Right lobe of liver (tissue), 6 donors: ENCODE measurements around the gene SUPT5H. TPM values are rescaled to one million over a fixed set of nuclear protein-coding genes. Genes with fewer than 3 reads are reported as not detected.

ENCODE experiments used
- ATAC-seq, 4 donors: fragments of 200-7000 bp; cut with Tn5 transposase; one replicate each; pipeline ENCODE4 v1.9.1; 2020; ENCODE audit warnings: mild to moderate bottlenecking in 4 of 4, moderate library complexity in 4 of 4
- DNase-seq, 3 donors: peaks; one replicate each; pipeline ENCODE4 v3.0.0-alpha.2; 2020
- H3K27ac ChIP-seq, 3 donors: fragments of 200-600 bp; one replicate each; pipeline ENCODE4 v1.8.0; 2022
- H3K27me3 ChIP-seq, 2 donors: fragments of 200-600 bp; one replicate each; pipeline ENCODE4 v1.8.0; 2022
- H3K36me3 ChIP-seq, 4 donors: fragments of 200-600 bp; sonication (generic) in 1 of 4; one replicate each; pipeline versions ENCODE4 v1.5.1 to v1.8.0; 2017 to 2022; ENCODE audit warnings: control low read depth in 1 of 4
- H3K4me1 ChIP-seq, 4 donors: fragments of 200-600 bp; sonication (generic) in 1 of 4; one replicate each; pipeline versions ENCODE4 v1.5.1 to v1.8.0; 2017 to 2022; ENCODE audit warnings: control low read depth in 1 of 4
- H3K4me3 ChIP-seq, 3 donors: fragments of 200-600 bp; one replicate each; pipeline ENCODE4 v1.8.0; 2022
- H3K9me3 ChIP-seq, 4 donors: fragments of 200-600 bp; sonication (generic) in 1 of 4; one replicate each; pipeline versions ENCODE4 v1.5.1 to v1.8.0; 2017 to 2022; ENCODE audit warnings: control low read depth in 1 of 4
- CTCF ChIP-seq, 4 donors: fragments of 200-600 bp in 3 of 4; fragments of 450-650 bp in 1 of 4; IDR thresholded peaks; one replicate each; pipeline versions ENCODE4 v1.5.1 to v1.8.0; 2016 to 2022; ENCODE audit warnings: antibody characterized with exemption in 4 of 4, mild to moderate bottlenecking in 2 of 4
- POLR2A ChIP-seq: fragments of 450-650 bp; IDR thresholded peaks from one replicate; pipeline ENCODE4 v1.6.1; 2017; ENCODE audit warnings: antibody characterized with exemption, mild to moderate bottlenecking
- WGBS: methylation state at CpG from one replicate; pipeline ENCODE4 v1.1.6; 2018; ENCODE audit warnings: low coverage, low lambda C conversion rate; ENCODE audit not compliant: insufficient coverage; ENCODE audit errors: missing lambda C conversion rate; 5-methylcytosine and 5-hydroxymethylcytosine counted together
- intact Hi-C, 2 donors: fragments of 100-400 bp; cut with DNase I; formaldehyde crosslinking; loops; one replicate each; pipeline versions ENCODE4 v1.11.2 to v1.14.1; 2022
- long read RNA-seq: library from polyadenylated mRNA; unstranded; transcript quantifications from one replicate; pipeline ENCODE4 v2.0.0, GENCODE V29; 2019
- total RNA-seq, 6 experiments: library from RNA; depleted of rRNA in 2 of 6; stranded (reverse); fragments of >200 nt in 2 of 6; fragmentation: NEBNext Ultra II Directional in 3 of 6; extraction: Animal tissue kit (Norgen Biotek cat#: 25700) in 3 of 6; gene quantifications; one replicate each; pipeline versions ENCODE4 v1.1.0 to v1.2.4, GENCODE V29; 2016 to 2023
- donor health status: DM: no; HTN: yes; CAD: no.
- donor health status: DM: no; HTN: no; CAD: no.
- donor health status: DM: no; HTN: no; CAD: no.
- donor health status: DM: no; HTN: yes; CAD: no.
- donor health status: DM: no; HTN: yes; CAD: no.

SUPT5H gene
- 10 to 100 TPM; 42.3 to 60.8 (median 54.7) TPM for total RNA-seq
- long read RNA-seq, partial matches to known transcripts, result 2 of 4 reads
- long read RNA-seq, other reads (novel, unspliced or antisense), result 0 of 4 reads

DNA sequence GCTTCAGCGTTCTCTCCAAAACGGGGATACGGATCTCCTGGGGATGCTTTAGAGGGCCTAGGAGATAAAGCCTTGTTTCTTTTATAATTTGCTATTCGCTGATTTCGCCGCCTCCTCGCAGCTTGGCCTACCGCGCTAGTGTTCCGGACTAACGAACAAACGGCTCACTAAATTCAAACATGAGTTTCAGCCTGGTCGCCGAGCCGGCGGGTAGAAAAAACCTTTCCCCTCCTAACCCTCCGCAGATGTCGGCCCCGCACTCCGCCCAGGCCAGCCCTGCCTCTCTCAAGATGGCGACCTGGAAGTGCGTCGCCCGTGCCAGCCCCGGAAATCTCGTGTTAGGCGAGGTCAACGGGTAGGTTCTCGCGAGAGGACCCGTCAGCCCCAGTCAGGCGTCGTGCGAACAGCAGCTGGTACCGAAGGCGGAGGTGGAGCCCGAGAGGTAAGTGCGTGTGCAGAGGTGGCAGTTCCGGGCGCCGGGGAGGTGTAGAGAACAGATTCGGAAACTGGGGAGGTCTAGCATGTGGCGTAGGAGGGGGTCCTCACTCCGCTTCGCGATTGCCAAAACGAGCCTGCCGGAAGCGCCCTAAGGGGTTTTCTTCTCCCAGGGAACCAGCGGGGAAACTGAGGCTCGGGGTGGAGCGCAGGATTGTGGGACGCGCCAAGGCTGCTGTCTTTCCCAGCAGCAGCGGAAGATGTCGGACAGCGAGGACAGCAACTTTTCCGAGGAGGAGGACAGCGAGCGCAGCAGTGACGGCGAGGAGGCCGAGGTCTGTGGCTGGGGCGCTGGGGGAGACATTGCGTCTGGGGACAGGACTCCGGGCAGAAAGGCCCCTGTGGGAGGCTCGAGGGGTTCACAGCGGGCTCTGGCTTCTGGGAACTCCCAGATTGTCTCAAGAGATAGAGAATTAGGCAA is at the start of gene SUPT5H:
SUPT5H (plus strand) TSS at position 387 of the 916 bp plus-strand sequence; CDS start at position 696, 309 bp downstream.
- no peaks in the 10 kb centered on the region for H3K27me3 ChIP-seq
- H3K4me3 ChIP-seq, result peak within 1 kb of the TSS; percentile 76 to 98 (median 82)
- under 1% methylated on average over 38 of the region's 68 CpGs for WGBS
- intact Hi-C loops, result no loop called here
- peak; percentile 98 to 99 (median 99) for DNase-seq
- H3K9me3 ChIP-seq, result no peaks in the 10 kb centered on the region
- H3K27ac ChIP-seq, result peak within 1 kb of the TSS; percentile 72 to 86 (median 84)
- ATAC-seq, result peak; percentile 97 to 100 (median 98)
- peak; percentile 92 for TF ChIP-seq POLR2A
- no peak for TF ChIP-seq CTCF (IDR thresholded peaks at IDR 0.05)
- peaks cover 0 to 33% (median 14%) of the 10 kb centered on the region in 4 donors for H3K4me1 ChIP-seq
- no peaks in the 10 kb centered on the region for H3K36me3 ChIP-seq

DNA sequence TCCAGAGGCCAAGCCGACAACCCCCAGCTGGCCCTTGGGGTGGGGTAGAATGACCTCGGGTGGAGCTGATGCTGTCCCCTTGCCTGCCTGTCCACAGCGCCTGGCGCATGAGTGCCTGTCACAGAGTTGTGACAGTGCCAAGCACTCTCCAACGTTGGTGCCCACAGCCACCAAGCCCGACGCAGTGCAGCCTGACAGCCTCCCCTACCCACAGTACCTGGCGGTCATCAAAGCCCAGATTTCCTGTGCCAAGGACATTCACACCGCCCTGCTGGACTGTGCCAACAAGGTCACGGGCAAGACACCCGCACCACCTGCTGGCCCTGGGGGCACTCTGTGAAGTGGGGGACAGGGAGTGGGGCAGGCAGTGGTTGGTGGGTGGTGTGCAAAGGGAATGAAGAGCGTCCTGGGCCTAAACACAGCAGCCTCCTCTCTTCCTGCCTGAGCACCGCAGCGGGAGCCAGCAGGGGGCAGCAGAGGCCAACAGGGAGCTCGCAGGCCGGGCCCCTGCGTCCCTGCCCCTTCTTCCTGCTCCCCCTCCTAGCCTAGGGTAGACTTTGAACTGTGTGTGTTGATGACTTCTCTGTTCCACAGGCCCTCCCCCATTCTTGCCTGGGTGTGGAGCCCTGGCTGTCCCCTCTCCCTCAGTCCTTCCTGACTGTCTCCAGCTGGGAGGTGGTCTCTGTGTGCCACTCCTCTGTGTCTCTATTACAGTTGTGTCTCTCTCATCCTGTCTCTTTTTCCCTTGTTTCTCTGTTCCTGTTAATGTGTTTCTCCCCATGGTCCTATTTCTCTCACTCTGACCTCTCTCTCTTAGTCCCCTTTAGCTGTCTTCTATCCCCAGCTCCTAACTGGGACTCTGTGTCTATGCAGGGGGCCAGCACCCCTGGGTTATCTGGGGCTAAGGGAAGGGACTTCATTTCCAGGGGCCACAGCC is 47.8 kb upstream of the SUPT5H start:
- intact Hi-C loops, result no loop called here
- TF ChIP-seq CTCF (IDR thresholded peaks at IDR 0.05) (peak; percentile 98 to 99 (median 99)), POLR2A (peak; percentile 78)
- Histone ChIP-seq H3K27me3 (no peaks in the 10 kb centered on the region), H3K4me3 (peak overlapping the region in 2 of 3 donors; percentile 1 to 12), H3K27ac (peak overlapping the region; percentile 95 to 99 (median 96)), H3K9me3 (no peaks in the 10 kb centered on the region), H3K4me1 (peaks cover 0 to 59% (median 25%) of the 10 kb centered on the region in 4 donors), H3K36me3 (peaks cover 0 to 11% (median 0%) of the 10 kb centered on the region in 4 donors)
- 5% methylated on average over 5 of the region's 17 CpGs for WGBS
- ATAC-seq (peak; percentile 66 to 82 (median 74)), DNase-seq (peak; percentile 94 to 96 (median 95))

DNA sequence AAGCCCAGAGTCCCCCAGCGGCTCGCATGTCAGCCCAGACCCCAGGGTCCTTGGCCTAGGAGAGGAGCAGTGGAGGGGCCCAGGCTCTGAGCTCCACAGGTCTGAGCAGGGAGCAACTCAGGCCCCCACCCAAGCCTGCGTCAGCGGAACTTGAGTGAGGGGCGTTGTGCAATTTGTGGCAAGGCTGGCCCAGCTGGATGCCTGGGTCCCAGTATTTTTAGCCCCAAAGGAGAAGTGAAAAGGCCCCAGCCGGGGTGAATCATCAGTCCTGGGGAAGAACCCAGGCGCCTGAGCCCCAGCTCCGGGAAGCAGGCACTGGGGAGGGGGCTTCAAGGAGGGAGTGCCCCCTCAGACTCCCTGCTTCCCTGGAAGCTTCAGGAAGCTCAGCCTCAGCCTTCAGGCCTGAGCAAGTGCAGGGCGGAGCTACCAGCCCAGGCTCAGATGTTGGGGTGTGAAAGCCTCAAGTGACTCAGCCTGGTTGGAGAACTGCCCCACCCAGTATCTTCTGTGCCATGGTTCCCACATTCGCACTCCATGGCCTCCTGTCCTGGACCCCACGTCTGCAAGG is 47.0 kb upstream of the SUPT5H start:
- ATAC-seq (peak; percentile 1 to 4 (median 1)), DNase-seq (peak; percentile 80 to 88 (median 80))
- 26% methylated on average over 4 of the region's 11 CpGs for WGBS
- Histone ChIP-seq H3K27ac (peak overlapping the region; percentile 95 to 99 (median 96)), H3K27me3 (no peaks in the 10 kb centered on the region), H3K9me3 (no peaks in the 10 kb centered on the region), H3K4me1 (peaks cover 0 to 60% (median 25%) of the 10 kb centered on the region in 4 donors), H3K36me3 (peaks cover 0 to 9% (median 0%) of the 10 kb centered on the region in 4 donors), H3K4me3 (peak overlapping the region in 2 of 3 donors; percentile 1 to 6)
- intact Hi-C loops, result no loop called here
- TF ChIP-seq POLR2A (peak; percentile 1), CTCF (IDR thresholded peaks at IDR 0.05) (no peak)

DNA sequence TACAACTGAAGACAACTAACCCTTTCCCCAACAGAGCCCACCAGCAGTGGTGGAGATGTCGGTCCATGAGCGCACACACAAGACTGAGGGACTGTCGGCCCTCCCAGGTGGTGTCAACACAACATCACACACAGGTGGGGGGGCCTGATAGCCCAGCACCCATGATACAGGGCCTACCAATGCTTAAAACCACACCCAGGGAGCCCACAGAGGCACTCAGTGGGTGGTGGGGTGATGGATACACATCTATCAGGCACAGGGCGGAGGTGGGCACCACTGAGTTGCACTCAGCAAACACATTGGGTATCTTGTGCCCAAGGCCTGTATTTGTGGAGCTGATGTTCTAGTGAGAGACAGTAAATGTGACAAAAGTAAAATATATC is 45.7 kb upstream of the SUPT5H start:
- Histone ChIP-seq H3K27ac (peak overlapping the region; percentile 65 to 99 (median 95)), H3K4me1 (peaks cover 0 to 66% (median 25%) of the 10 kb centered on the region in 4 donors), H3K4me3 (no peak overlapping the region), H3K36me3 (no peaks in the 10 kb centered on the region), H3K9me3 (no peaks in the 10 kb centered on the region), H3K27me3 (no peaks in the 10 kb centered on the region)
- intact Hi-C loops, result no loop called here
- no peak for TF ChIP-seq POLR2A
- TF ChIP-seq CTCF (IDR thresholded peaks at IDR 0.05), result no peak
- no peak for DNase-seq
- no peak for ATAC-seq
- WGBS, result 93% methylated on average over 4 of the region's 4 CpGs
